IPS-NIHi7 (cell line): ENCODE results near the gene EPG5.

Source experiments
- DNase-seq: peaks from one replicate; pipeline ENCODE4 v3.0.0; 2012; ENCODE audit warnings: mixed read lengths; ENCODE audit errors: extremely low spot score

The EPG5 gene

DNA sequence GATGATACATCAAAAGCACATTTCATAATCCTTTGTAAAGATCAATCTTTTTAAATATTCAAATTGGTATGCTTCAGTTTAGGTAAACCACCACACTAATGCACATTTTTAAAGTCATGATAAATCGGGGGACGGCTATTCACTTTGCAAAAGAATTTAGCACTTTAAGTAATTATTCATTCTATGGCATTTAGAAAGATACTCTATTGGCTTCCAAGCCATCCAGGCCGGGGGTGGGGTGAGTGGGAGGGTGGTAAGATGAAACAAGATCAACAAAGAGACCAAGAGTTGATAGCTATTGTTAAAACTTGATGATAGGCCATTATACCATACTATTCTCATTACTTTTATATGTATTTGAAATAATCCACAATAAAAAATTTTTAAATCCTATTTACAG, 41.0 kb downstream of the EPG5 start:
- no peak for DNase-seq

DNA sequence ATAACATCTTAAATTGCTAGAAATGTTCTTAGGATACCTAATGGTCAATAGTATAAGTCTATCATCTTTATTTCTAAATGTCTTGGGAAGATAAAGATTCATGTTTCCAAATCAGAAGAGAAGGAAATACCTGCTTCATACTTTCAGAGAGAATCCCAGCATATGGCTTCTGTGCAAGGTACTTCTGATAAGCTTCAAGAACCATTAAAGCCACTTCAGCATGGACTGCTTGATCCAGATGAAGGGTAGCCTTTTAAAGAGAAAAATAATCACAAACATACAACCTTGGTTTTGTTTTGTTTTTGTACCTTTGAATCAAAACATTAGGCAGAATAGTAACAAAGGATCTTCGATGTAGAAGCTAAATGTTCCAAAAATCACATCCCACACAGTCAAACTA, 44.0 kb downstream of the EPG5 start:
- no peak for DNase-seq

DNA sequence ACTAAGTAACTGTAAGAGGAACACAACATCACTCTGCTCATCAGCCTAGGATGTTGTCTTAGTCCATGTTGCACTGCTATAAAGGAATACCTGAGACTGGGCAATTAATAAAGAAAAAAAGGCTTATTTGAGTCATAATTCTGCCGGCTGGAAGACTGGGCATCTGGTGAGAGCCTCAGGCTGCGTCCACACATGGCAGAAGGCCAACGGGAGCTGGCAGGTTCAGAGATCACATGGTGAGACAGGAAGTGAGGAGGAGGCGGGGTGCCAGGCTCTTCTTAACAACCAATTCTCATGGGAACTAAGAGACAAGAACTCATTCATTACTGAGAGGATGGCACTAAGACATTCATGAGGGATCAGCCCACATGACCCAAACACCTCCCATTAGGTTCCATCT, 46.8 kb downstream of the EPG5 start:
- DNase-seq: no peak

DNA sequence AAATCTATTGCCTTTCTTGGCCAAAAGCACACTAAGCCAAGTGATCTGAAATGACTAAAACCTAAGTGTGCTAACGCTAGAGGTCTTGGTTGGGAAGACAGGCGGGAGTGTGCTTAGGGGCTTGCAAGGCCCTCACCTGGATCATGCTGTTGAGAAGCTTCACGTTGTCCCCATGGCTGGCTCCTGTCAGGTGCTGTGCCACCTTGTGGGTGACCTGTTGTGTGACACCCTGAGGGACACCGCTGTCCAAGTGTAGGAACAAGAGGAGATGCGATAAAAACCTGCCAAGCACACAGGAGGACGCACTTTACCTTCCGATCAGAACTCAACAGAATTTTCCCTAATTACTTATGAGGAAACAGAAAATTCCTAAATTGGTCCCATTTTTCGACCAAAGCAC, 50.8 kb downstream of the EPG5 start:
- DNase-seq: peak; percentile 35

DNA sequence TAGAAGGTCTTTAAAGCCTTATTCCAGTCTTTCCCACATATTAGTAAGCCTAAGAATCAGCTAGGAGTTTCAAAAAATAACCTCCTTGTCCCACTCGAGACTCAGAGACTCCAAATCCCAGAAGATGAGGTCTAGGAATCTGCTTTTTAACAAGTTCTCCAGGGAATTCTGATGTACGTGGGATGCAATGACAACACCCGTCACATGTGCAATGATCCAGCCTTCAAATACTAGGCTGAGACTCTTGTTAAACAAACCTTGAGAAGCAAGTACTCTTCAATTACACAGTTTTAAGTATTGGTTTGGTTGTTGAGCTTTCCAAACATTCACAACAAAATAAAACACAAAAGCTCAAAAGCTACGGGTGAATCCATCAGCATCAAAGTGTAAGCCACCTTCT, 53.9 kb downstream of the EPG5 start:
- no peak for DNase-seq

DNA sequence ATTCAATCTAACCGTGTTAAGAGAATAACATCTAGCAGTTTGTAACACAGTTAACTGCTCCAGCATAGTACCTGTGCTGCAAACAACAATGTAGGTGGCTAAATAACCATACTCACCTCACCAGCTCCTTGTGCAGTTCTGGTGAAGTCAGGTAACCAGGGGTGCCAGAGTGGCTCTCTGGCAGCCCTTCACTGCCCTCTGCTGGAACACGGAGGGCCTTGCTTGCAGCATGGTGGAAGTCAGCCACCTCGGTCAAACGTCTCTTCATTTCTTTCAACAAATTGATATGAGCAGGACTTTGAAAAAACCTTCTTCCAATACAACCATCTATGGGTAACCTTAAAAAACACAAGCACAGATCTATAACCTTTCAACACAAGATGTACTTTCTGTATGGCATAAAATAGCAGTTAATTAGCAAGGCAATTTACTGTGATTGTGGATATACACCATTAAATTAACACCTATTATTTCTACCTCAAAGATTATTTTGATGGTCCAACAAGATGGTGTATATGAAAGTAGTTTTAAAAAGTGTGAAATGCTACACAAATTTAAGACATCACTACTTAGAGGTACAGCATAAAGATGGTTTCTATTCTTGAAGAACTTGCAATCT, 56.6 kb downstream of the EPG5 start:
- peak; percentile 83 for DNase-seq

DNA sequence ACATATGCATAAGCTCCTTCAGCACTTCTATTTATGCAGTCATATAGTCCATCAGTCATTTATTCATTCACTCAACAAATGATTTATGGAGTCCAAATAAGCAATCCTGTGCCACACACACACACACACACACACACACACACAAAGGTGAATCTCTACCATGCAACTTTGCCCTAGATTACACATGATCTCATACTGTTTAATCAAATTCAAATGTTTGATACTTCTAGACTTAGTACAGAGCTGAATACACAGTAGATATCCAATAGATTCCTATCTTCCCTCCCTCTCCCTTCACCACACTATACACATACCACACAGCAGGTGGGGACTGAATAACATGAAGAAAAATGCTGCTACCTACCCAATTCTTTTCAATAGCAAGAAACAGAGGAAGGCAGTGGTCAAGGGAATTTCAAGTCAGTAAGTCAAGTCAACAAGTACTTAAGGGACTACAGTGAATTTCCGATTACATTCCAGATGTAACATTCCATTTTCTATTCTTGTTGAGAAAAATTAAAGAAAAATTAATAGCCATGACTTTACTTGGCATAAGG, 65.4 kb downstream of the EPG5 start:
- DNase-seq: no peak

DNA sequence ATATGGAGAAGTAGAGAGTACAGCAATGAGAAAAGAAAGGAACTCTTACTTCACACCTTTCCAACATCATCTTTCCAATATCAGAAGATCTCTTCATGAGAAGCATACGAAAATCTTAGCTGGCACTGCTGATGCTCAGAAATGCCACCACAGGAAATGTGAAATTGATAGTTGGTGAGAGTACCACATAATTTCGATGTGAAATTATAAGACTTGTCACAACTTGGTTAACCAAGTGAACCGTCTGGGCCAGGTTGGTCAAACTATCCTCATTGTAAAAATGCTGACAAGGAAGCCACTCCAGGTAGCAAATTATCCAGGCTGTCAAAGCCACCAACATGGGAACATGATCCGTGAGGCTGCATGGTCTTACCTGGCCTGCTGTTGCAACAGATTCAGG, 66.5 kb downstream of the EPG5 start:
- no peak for DNase-seq

DNA sequence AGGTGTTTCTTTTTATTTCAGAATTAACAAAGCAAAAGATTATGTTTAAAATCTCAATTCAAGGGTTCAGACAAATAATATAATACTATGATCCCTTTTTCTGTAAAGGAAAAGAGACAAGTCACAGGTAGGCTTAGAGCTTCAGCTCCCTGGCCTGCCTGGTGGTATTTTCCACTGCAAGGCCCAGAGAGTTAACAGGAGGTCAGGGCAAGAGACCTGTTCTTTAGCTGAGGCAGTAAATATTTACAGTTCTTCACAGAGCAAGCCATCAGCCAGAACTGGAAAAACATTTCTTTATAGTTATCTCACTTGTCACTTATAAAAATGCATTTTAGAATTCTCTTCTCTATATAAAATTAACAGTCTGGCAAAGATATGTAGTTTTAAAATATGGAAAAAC, 70.1 kb downstream of the EPG5 start:
- DNase-seq: no peak

DNA sequence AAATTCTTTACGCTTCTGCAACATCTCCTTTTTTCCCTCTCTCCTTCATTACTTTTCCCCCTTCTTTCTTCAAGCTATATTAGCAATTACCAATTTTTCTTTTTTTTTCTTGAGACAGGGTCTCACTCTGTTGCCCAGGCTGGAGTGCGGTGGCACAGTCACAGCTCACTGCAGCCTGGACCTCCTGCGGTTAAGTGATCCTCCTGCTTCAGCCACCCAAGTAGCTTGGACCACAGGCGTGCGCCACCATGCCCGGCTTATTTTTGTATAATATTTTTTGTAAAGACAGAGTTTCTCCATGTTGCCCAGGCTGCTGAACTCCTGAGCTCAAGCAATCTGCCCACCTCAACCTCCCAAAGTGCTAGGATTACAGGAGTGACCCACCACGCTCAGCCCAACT, 70.7 kb downstream of the EPG5 start:
- DNase-seq: no peak

DNA sequence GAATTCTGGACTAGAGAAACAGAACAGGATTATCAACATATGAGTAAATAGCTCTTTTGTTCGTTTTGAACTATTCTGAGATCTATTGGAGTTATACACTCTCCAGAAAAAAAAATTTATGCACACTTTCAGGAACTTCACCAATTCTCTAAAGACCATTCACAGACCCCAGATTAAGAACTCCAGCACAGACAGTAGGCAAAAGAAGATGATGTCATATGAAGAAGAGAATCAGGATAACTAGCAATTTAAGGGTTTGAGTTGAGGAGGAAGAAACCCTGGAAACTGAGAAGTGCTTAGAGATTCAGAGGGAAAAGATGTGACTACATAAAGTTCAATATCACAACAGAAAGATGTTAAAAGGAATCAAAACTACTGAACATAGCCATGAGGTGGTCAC, 71.8 kb downstream of the EPG5 start:
- no peak for DNase-seq

DNA sequence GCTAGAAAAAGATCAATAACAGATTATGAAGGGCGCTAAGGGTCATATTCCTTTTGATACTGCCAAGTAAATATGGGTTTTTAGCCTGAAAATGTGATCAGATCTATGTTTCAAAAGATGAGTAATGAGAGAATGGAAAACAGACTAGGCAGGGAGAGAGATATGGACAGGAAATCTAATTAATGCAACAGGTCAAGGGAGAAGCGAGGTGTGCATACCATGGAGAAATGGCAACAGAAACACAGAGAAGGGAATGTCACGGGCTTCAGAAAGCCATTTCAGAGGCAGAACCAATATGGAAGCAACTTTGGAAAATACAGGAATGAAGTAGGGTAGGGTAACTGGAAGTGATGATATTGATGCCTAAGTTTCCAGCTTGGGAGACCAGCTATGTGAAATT, 72.3 kb downstream of the EPG5 start:
- no peak for DNase-seq

DNA sequence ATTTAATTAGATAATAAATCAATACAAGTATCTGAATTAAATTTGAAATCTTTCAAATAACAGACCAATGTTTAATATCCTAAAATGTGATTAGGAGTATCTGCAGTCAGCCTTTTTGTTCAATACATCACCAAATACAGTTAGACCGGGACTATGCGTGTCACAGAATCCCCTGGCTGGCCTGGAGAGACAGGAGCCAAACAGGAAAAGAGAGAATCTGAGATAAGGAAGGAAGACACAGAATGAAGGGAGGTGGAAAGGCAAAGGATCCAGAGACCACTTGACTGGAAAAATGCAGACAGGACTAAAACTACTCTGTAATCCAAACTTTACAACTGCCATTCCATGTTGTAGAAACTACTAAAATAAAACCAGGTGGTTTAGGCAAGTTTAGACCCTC, 75.3 kb downstream of the EPG5 start:
- DNase-seq: no peak

DNA sequence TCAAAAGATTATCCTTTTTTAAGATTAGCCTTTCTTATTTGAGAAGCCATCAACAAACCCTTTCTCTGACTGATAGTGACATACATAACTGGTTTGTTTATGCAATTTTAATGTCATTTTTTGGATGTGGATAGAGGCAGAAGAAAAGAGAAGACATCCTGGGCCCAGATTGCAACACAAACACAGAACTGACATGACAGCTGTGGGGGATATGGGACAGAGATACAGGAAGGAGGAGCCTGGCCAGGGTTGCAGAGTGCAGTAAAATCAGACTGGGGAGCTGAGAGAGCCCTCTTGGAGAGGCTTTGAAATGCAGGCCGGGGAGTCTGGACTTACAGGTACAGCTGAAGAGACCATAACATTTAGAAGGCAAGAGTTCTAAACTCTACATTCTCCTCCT, 76.5 kb downstream of the EPG5 start:
- DNase-seq: no peak

DNA sequence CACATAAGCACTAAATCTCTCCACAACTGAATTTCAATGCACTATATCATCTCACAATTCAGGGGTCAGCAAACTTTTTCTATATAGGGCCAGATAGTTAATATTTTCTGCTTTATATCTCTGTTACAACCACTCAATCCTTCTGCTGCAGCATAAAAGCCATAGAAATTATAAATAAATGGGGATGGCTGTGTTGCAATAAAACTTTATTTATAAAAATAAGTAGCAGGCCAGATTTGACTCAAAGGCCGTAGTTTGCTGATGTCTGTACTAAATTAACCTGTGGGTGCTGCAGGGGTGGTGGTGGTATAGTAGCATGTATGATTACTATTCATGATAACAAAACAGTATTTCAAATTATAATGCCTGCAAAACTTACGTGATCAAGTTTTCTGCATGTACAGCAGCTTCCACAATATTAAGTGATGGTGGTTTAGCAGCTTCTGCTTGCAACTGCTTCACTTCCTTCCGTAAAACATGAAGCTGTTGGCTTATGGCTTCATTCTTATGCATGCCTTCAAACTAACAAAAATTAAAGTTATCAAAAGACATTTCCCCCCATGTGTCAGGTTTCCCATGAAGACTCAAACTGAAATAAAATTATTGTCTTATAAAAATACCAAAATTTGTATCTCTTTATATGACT, 77.6 kb downstream of the EPG5 start:
- DNase-seq: no peak

DNA sequence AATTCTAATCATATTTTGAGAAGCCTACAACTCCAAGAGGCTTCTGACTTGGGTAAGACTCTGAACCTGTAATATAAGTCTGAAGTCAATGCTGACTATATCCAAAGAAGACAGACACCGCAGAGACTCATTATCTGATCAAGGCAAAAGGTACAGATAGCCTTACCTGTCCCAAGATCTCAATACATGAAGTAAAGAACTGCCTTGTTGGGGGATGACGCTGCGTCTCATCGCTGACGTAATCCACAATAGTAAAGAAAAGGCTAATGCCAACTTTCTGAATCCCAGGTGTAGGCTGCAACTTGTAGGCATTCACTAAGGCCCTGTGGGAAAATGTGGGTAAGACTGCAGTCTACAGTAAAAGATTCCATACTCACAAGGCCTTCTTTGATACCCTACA, 79.5 kb downstream of the EPG5 start:
- no peak for DNase-seq

DNA sequence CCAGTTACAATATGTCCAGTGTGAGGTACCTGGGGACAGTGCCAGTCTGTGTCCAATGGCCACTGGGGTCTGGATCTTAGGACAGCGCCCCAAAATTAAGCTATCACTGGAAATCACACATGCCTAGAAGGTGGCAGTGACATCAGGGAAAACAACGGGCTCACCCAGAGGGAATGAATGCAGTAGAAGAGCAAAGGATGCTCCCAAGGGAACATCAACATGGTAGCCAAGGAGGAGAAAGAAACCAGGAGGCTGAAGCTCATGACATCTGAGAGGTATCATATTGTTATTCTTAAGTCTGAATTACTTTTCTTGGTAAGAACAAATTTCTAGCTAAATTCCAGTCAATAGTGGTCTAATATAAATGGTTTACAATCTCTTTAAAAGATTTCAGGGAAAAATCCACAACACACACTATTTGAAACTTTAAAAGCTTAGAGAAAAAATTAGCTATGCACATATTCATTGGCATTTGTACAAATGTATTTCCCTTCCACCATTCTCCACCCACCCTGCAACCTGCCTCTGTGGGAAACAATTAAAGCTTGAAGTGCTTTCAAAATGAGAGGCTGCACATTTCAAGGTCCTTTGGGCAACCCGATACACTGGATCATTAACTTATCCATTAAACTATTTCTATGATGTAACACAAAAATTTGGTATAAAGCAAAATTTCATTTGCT, 86.1 kb downstream of the EPG5 start:
- no peak for DNase-seq

DNA sequence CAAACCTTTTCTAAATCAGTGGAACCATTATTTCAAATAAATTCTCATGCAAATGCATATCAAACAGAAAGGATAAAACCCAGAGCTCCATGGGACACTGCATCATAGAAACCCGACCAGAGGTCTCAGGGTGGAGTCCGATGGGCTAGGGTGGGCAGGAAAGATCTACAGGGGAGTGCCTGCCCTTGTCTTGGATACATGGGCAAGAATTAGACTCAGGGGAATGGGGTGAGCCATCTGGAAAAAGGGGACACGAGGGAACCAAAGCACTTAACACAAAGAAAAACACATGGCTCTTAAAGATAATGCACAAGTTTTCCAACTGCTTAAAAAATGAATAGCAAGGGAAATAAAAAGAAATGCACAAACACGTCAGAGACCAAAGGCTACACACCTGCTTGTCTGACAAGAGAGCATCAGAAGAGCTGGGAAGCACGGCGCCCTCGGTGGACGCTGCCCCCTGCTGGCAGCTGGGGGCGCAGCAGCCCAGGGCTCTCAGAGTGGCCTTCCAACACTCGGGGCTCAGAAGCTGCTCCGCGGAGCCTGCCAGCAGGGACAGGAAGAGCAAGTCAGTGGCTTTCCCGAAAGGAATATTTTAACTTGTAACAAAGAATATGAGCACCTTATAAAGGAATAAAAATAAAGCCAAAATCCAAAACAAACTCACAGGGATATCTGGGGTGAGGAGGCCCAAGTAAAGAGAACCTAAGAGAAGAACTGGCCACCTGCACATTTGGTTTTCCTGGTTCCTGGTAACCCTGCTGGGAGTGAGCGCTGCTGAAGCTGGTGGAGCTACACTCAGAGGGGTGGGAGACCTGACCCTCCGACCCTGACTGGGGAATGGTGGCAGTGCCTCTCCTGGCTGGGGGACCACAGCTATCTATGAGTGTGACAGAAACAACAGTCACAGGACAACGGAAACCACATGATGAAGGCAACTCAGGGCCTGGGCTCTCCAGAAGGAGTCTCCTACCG, 87.2 kb downstream of the EPG5 start:
- DNase-seq: peak; percentile 93

DNA sequence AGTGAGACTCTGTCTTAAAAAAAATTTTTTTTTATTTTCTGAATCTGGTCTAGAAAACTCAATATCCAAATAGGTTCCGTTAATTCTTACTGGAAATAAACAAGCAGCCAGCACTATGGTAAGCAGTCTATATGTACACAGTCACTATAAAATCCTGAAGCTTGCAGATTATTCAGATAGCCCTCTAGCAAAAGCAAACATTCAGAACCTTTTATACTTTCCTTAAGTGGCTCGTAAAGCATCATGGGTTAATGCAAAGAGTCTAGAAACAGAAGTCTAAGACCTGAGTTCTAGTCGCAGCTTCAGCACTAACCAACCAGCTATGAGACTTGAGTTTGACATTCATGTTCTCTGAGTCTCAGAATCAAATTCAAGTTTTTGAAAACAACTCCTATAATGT, 89.7 kb downstream of the EPG5 start:
- no peak for DNase-seq

DNA sequence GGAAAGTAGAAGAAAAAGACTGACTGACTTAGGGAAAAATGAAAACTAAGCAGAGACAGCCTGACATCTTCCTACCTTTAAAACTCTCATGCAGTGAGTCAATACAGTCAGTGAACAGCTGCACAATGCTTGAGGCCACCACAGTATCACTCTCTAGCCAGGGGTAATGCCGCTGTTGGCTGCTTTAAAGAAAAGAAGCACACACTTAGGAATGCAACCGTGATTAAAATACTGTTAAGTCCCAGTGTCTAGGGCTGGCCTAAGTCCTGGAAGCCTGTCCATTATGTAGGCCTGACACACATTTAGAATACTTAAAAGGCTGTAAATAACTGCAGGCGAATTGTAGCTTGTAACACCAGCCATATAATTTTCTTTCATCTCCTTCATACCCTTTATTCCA, 91.0 kb downstream of the EPG5 start:
- DNase-seq: no peak

DNA sequence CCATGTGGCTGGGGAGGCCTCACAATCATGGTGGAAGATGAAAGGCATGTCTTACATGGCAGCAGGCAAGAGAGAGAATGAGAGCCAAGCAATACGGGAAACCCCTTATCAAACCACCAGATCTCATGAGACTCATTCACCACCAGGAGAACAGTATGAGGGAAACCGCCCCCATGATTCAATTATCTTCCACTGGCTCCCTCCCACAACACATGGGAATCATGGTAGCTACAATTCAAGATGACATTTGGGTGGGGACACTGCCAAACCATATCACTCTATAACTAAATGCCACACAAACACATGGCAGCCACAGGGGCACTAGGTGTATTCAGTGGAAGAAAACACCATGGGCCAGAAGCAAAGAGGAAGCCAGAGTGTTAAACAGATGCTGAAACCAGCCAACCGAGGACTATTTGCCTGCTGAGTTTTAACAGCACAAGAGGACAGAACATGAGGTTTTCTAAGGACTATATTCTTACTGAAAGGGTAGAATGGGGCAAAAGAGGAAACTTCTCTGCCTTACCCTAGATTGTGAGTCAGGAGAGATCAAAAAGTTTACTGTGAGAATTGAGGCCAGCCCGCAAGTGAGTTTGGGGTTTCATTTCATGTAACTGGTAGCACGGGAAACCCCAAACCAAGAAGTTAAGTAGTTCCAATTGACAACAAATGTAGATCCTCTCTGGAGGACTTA, 92.5 kb downstream of the EPG5 start:
- DNase-seq: no peak
